Measurements from ENCODE around the gene TAPT1. TPM values are rescaled to one million over a fixed set of nuclear protein-coding genes. Genes with fewer than 3 reads are reported as not detected.

TAPT1 gene
- total RNA-seq, 1 donor from 2014 or later = 23.0 TPM

DNA sequence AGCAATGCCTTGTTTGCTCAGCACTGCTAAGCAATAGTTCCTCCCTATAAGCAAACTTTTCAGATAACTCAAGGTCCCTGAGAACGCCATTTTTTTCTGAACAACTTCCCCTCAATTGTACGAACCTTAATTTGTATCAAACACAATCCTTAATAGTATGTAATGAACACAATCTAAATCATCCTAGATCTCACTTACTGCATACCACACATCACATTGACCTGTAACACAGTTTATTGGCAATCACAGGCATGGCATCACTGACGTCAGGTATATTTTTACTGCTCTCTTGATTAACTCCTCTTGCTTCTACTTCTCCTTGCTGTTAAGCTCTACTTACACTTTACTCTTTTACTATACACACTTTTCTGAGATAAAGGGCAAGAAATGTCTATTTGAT, 67.0 kb downstream of the TAPT1 start:
- Mint-ChIP-seq H3K27me3 (ENCODE audit: low read depth) (no peaks in the 10 kb centered on the region), H3K36me3 (ENCODE audit: low read depth) (peaks cover 15% of the 10 kb centered on the region), H3K9me3 (ENCODE audit: low read depth) (no peaks in the 10 kb centered on the region), H3K4me3 (ENCODE audit: unreplicated experiment) (no peak overlapping the region), H3K4me1 (ENCODE audit: low read depth) (no peaks in the 10 kb centered on the region), H3K27ac (ENCODE audit: unreplicated experiment) (no peak overlapping the region)
- TF ChIP-seq, protein P1, sequence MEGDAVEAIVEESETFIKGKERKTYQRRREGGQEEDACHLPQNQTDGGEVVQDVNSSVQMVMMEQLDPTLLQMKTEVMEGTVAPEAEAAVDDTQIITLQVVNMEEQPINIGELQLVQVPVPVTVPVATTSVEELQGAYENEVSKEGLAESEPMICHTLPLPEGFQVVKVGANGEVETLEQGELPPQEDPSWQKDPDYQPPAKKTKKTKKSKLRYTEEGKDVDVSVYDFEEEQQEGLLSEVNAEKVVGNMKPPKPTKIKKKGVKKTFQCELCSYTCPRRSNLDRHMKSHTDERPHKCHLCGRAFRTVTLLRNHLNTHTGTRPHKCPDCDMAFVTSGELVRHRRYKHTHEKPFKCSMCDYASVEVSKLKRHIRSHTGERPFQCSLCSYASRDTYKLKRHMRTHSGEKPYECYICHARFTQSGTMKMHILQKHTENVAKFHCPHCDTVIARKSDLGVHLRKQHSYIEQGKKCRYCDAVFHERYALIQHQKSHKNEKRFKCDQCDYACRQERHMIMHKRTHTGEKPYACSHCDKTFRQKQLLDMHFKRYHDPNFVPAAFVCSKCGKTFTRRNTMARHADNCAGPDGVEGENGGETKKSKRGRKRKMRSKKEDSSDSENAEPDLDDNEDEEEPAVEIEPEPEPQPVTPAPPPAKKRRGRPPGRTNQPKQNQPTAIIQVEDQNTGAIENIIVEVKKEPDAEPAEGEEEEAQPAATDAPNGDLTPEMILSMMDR (IDR thresholded peaks at IDR 0.05) = no peak
- no peak for DNase-seq (ENCODE audit: low spot score)

DNA sequence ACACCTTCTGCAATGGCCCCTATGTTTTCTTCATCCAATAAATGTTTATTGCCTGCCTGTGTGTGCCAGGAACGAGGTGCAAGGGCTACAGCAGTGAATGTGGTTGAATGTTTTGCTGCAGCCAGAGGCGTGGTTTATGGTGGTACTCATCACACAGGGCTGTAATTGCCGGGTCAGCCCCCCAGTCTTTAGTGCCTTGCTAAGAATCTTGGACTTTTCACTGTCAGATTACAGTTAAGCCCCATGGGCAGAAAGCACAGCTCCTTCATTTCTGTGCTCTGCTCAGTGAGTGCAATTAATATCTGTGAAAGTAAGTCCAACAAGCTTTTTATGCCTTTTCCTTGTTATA, 67.8 kb downstream of the TAPT1 start:
- Mint-ChIP-seq H3K36me3 (ENCODE audit: low read depth) (peaks cover 11% of the 10 kb centered on the region), H3K4me3 (ENCODE audit: unreplicated experiment) (no peak overlapping the region)

DNA sequence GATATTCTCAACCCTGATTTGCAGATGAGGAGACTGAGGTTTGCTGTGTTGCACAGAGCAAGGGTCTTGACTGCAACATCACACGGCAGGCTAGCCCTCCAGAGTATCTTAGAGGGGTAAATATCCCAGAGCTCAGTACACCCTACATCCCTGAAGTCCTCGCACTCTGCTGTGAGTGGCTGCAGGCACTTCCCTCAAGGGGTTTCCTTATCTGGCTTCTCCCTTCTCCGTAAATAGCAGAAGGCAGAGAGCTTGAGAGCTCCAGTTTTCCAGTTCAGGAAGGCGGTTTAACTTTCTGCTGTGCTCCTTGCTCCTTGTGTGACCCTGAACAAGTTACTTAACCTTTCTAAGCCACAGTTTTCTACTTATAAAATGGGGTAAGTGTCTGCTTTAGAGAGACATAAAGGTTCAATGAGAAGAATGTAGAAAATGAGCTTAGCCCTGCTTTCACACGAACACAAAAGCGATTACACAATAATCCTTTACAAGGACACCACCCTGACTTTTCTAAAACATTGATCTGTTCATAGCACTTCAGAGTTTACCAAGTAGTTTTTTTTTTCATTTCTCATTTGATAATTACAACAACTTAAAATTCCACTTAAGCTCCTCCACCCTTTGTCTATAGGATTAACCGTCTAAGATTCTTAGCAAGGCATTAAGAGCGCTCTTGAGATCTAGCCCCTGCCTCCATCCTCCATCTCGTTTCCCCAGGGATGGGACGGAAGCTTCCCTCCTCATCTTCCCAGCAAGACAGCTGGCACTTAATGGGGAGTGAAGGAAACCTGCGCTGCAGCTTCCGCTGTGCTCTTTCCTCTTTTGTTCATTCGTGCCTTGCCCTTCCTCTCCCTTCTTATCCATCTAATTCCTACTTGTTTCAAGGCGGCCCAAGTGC, 68.4 kb downstream of the TAPT1 start:
- H3K27me3 Mint-ChIP-seq (ENCODE audit: low read depth) = no peaks in the 10 kb centered on the region
- H3K9me3 Mint-ChIP-seq (ENCODE audit: low read depth) = no peaks in the 10 kb centered on the region
- no peak for DNase-seq (ENCODE audit: low spot score)
- H3K4me3 Mint-ChIP-seq (ENCODE audit: unreplicated experiment) = no peak overlapping the region
- peaks cover 9% of the 10 kb centered on the region for H3K36me3 Mint-ChIP-seq (ENCODE audit: low read depth)
- TF ChIP-seq, protein P1 (IDR thresholded peaks at IDR 0.05) = no peak
- H3K27ac Mint-ChIP-seq (ENCODE audit: unreplicated experiment) = no peak overlapping the region
- no peaks in the 10 kb centered on the region for H3K4me1 Mint-ChIP-seq (ENCODE audit: low read depth)

More for the DNA sequence above, 67.8 kb downstream of the TAPT1 start:
- no peak overlapping the region for H3K27ac Mint-ChIP-seq (ENCODE audit: unreplicated experiment)
- TF ChIP-seq, protein P1 (IDR thresholded peaks at IDR 0.05) = no peak
- no peaks in the 10 kb centered on the region for H3K9me3 Mint-ChIP-seq (ENCODE audit: low read depth)
- no peaks in the 10 kb centered on the region for H3K4me1 Mint-ChIP-seq (ENCODE audit: low read depth)
- no peak for DNase-seq (ENCODE audit: low spot score)
- H3K27me3 Mint-ChIP-seq (ENCODE audit: low read depth) = no peaks in the 10 kb centered on the region

DNA sequence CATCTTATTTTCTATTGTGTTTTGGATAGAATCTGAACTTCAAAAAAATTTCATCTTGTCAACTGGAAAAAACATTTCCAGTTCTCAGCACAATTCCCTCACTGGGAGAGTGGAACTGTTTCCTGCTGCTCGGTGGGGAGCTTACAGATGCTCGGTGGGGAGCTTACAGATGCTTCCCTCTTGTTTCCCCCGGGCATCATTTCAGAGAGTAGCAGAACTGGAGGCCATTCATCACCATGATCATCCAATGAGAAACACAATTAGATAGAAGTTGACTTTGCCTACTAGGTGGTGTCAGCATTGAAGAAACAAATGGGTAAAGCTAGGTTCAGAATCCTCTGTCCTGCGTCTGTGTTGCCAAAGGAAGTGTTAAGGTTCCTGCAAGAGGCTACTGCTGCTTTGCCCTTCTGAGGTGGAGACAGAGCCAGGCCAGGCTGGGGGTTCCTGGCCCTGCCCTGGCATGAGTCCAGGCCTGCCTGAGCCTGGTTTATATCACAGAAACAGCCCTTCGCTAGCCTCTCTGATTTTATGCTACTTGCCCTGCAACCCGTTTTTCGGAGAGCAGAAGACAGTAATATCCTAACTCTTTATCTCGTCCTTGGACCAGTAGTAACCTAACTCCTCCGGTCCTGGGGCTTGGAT, 70.6 kb downstream of the TAPT1 start:
- TF ChIP-seq, protein P1 (IDR thresholded peaks at IDR 0.05) = no peak
- Mint-ChIP-seq H3K9me3 (ENCODE audit: low read depth) (no peaks in the 10 kb centered on the region), H3K36me3 (ENCODE audit: low read depth) (peaks cover 5% of the 10 kb centered on the region), H3K4me3 (ENCODE audit: unreplicated experiment) (no peak overlapping the region), H3K4me1 (ENCODE audit: low read depth) (no peaks in the 10 kb centered on the region), H3K27ac (ENCODE audit: unreplicated experiment) (no peak overlapping the region), H3K27me3 (ENCODE audit: low read depth) (no peaks in the 10 kb centered on the region)
- no peak for DNase-seq (ENCODE audit: low spot score)

- Mint-ChIP-seq H3K36me3 (ENCODE audit: low read depth) (peaks cover 2% of the 10 kb centered on the region), H3K27me3 (ENCODE audit: low read depth) (no peaks in the 10 kb centered on the region), H3K4me1 (ENCODE audit: low read depth) (no peaks in the 10 kb centered on the region), H3K4me3 (ENCODE audit: unreplicated experiment) (no peak overlapping the region), H3K27ac (ENCODE audit: unreplicated experiment) (no peak overlapping the region), H3K9me3 (ENCODE audit: low read depth) (no peaks in the 10 kb centered on the region)
- TF ChIP-seq, protein P1 (IDR thresholded peaks at IDR 0.05) = no peak
- DNase-seq (ENCODE audit: low spot score) = no peak
These were observed 71.8 kb downstream of the TAPT1 start for GRCh38 chr4:16154451-16154850.
